HL-60/S4 (cell line): Measurements from ENCODE around the gene SLC9C2.
"Not testable (repeated sequence)": the region's sequence is repeated elsewhere in the genome, so short reads cannot be mapped to it uniquely, and the experiment has no call there.

Source experiments
- in situ Hi-C: fragments of 300-500 bp; cut with MboI; formaldehyde crosslinking; loops from 2 replicates; pipeline ENCODE4 v1.14.3; 2022; ENCODE audit warnings: low sequenced_read_pairs

The SLC9C2 gene

DNA sequence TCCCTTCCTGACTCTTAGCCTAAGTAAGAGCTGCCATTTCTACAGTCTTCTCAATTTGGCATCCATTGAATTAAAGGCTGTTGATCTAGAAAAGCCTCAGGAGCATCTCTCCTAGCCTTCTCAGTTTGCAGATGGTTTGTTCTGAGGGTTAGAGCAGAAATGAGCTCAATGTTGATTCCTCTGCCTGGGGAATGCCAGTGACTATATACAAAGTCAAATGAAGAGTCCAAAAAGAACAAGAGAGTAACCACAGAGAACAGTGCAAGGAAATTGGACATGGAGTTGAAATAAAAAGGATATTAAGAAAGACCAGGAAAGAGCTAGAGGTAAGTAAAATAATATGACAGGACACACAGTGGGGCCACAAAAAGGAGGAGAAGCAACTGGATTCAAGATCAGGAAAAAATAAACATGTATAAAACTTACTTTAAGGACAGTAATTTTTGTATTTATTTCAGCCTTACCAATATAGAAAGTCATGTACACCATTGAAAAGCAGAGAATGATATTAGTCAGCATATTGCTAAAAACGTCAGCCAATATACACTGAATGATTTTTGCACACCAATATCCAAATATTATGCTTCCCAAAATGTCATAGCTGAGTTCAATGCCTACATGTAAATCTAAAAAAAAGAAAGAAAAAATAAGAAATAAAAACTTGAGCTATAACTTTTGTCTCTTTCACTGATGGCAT, 21.3 kb downstream of the SLC9C2 start:
- in situ Hi-C loops, result no loop called here

DNA sequence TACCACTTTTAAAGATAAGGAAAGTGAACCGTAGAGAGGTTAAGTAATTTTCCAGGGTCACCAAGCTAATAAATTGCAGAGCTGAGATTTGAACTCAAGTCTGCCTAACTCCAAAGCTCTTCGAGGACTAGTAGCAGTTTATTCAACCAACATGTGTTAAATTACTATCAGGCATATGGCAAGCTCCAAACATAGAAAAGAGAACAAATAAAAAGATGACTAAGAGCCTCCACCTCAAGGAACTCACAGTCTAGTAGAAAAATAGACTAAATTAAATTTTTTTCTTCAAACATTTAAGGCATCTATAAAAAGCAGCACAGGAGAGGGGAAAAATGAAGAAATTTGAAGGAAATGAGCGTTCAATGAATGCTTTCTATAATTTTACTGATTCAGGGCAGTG, 22.2 kb downstream of the SLC9C2 start:
- in situ Hi-C loops, result no loop called here

DNA sequence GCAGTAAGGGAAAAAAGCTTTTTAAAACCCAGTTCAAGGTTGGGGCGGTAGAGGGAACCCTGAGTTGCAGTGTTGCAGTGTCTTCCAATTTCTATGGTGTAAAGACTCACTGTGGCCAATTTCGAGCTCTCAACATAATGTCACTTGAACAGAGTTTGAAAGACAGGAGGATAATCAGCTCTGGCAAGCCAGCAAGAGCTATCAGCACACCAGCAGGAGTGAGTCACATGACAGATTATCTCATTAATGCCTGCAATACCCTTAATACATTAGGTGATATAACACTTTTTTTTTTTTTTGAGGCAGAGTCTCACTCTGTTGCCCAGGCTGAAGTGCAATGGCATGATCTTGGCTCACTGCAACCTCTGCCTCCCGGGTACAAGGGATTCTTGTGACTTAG, 22.8 kb downstream of the SLC9C2 start:
- in situ Hi-C loops, result no loop called here

DNA sequence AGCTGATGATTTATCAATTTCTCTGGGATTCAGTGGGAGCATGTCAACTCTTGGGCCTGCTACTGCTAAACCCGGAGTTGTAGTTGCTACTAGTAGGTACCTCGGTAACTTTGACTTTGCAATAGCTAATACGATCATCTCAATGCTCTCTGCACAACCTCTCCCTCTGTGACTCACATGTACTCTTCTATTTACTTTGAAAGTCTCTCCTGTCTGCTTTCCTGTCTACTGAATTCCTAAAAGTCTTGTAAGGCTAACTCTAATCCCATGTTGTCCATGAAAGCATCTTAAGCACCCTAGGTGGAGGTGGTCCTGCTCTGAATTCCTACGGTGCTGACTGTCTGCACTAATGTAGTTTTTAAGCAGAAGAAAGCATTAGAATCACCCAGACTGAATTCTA, 29.3 kb downstream of the SLC9C2 start:
- in situ Hi-C loops, result no loop called here

DNA sequence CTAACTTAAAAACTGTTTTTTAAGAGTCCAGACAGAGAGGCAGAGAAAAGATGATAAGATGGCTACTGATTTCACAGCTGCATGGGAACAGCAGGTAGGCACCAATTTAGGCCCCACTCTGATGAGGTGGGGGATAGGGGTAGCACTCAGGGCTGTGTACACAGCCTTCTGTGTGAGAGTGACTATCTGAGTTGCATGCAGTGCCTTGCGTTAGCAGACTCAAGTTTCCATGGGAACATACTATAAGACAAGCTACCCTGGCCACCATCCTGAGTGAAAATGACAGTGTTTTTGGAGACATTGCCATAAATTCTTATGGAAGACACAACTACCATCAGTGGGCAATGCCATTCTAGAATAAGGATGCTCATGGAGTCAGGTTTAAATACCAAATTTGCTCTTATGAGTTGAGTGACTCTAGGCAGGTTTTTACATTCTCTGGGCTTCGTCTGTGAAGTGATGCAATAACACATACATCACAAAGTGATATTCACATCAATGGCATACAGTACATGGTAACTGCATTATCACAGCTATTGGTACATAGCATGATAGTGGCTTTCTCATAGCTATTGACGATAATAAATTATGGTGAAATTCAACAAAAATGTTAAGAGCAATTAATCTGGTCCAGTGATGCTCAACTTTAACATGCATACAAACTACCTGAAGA, 30.5 kb downstream of the SLC9C2 start:
- in situ Hi-C loops, result no loop called here

DNA sequence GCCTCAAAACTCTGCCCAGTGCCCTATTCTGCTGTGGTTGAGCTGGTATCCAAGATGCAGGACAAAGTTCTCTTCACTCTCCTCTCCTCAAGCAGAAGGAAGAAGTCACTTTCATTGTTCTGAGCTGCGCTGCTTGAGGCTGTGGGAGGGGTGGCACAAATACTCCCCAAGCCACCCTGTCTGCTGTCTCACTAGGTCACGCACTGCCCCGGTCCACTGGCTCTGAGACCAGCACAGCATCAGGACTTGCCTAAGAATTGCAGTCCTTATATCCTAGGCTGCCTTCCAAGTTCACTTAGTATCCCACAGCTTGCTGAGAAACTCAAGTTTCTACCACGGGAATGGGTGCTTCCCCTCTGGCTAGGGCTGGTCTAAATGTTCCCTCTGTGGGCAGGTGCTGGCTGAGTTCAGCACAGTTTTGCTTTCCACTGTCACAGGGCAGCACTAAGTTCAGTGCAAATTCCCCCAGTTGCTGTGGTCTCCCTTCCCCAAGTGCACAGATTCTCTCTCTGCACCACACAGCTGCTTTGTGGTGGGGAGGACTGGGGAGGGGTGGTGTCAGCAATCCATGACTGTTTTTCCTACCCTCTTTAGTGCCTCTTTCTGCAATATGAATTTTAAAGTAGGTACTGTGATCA, 32.4 kb downstream of the SLC9C2 start:
- in situ Hi-C loops, result no loop called here

DNA sequence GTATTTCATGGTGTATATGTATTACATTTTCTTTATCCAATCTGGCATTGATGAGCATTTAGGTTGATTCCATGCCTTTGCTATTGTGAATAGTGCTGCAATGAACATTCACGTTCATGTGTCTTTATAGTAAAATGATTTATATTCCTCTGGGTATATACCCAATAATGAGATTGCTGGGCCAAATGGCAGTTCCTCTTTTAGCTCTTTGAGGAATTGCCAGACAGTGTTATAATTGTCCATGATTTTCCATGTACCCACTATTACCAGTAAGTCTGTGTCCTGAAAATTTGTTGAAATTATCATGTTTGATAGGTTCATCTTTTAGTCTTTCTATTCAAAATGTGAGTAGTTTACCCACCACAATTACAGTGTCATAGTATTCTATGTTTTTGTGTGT, 34.4 kb downstream of the SLC9C2 start:
- in situ Hi-C loops, result no loop called here

DNA sequence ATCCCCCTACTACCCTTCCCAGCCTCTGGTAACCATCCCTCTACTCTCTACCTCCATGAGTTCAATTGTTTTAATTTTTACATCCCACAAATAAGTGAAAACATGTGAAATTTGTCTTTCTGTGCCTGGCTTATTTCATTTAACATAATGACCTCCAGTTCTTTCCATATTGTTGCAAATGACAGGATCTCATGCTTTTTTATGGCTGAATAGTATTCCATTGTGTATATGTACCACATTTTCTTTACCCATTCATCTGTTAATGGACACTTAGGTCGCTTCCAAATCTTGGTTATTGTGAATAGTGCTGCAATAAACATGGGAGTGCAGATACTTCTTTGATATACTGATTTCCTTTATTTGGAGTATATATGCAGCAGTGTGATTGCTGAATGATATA, 39.0 kb downstream of the SLC9C2 start:
- in situ Hi-C loops, result not testable (repeated sequence)

DNA sequence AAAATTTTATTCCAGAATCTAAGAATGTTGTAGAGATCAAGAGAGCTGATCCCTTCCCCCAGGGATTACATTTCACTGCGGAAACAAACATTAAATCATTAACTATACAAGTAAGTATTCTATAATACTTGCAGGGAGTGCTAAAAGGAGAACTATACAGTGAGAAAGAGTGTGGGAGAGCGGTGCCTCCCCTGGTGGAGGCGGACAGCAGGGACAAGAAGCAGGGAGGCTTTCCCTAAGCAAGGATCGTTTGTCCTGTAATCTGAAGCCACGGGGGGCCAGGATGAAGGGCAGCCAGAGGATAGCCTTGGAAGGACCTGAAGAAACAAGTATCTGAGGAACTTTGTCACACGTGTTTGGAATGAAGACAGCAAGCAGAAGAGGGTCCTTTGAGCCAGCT, 40.1 kb downstream of the SLC9C2 start:
- in situ Hi-C loops, result no loop called here

DNA sequence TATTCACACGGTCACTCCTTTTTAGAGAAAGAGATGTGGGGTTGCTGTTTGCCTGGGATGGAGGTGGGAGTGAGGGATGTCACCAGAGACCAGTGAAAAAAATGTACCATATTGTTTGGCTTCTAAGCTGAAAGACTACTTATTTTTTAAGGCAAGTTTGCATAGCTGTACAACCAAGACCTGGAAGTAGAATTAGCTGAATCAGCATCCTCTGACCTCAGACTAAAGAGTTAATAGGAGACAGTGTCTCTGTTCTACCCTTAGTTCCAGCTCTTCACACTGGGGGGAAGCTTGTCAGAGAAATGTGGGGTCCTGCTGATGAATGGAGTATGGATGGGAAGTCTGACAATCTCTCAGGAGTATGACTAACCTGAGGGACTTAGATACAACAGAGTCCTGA, 41.6 kb downstream of the SLC9C2 start:
- in situ Hi-C loops, result no loop called here

DNA sequence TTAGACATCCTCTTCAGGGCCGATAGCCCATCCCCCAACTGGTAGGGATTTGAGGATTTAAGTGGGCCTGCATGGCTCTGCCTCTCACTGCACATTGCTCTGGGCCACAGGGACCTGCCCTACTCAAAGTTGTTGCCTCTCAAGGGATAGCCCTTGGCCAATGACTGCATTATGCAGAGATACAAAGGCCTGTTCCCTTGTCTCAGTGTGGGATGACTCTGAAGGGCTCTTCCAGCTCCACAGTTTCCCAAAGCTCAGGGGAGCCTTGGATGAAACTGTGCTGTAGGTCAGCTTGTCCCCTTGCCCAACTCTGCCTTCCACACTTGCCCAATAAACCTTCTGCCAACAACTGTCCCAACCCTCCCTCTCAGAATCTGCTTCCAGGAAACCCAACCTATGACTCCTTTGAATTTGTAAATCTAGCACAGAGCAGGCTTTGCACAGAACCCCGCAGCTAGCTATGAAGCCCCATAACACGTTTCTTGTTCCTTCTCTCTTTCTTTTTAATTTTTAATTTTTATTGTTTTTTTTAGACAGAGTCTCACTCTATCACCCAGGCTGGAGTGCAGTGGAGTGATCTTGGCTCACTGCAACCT, 42.5 kb downstream of the SLC9C2 start:
- in situ Hi-C loops, result no loop called here

DNA sequence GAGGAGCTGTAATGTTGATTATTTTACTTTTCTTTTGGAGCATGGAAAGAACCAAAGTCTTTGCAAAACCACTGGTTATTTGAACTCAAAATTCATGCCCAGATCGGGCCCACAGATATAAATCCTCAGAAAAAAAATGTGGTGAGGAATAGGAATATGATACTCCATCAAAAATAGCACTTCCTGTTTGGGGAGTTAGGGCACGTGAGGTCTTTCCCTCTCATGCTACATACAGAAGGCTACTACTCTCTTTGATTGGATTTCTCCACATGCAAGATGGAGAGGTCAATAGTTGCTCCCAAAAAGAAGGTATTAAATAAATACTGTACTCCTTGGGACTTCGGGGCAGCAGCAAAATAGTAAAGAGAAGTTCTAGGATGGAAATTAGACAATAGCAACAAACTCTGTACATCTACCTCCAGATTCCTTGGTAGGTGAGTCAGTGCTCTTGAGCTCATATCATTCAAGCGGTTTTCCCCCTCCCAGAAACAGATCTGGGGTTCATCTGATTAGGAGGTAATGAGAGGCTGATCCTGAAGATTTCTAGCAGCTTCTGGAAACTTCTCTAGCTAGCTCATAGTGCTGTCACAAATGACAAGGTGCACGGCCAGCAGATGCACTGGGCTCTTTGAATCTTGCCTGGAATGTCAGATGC, 47.1 kb downstream of the SLC9C2 start:
- in situ Hi-C loops, result no loop called here

DNA sequence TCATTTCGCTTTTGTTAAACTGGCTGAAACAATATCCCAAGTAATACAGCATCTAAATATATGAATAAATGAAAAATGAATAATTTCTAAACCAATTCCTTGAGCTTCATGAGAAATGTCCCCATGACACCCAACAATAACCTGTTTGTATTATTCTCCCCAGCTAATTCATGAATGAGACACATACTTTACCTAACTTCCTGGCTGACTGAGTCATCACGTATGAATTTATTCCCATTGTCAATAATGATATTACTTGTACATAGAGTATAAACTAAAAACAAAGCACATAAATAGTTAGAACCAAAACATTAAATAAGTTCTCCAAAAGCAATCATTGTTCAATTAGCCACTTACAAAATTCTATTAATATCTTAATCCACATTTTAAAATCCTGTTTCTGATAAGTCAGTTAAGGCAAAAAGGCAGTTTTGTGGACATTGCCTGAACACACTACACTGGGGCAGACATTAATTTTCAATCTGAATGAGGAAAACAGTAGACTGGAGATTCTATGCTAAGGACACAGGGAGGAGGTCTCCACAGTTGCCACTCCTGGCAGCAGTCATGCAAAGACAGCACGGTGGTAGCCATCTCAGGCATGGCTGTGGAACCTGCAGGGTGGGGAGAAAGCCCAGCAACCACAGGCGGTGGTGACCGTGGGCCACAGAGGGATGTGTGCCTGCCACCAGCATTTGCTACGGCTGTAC, 48.2 kb downstream of the SLC9C2 start:
- in situ Hi-C loops, result no loop called here

DNA sequence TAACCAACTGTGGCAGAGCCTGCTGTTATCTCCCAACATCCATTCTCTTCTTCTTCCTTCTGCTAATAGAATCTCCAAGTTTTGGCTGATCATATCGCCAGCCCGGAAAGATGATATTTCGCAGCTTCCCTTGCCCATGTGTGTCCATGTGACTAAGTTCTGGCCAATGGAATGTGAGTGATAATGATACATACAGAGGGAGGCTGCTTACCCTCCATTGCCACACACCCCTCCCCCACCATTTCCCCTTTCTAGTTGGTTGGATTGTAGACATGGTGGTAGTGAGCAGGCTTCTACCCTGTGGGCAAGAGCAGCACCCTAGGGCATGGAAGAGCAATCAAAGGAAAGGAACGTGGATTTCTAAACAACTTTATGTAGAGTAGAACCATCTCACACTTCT, 48.8 kb downstream of the SLC9C2 start:
- in situ Hi-C loops, result no loop called here

DNA sequence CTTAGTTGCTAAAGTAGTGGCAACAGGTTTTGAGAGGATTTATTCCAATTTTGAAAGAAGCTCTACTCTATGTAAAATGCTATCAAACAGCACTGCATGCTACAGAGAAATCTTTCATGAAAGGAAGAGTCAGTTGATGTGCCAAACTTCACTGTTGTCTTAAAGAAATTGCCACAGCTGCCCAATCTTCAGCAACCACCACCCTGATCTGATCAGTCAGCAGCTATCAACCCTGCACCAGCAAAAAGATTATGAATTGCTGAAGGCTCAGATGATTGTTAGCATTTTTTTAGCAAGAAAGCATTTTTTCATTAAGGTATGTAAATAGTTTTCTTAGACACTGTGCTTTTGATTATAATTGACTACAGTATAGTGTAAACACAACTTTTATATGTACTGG, 49.6 kb downstream of the SLC9C2 start:
- in situ Hi-C loops, result no loop called here

DNA sequence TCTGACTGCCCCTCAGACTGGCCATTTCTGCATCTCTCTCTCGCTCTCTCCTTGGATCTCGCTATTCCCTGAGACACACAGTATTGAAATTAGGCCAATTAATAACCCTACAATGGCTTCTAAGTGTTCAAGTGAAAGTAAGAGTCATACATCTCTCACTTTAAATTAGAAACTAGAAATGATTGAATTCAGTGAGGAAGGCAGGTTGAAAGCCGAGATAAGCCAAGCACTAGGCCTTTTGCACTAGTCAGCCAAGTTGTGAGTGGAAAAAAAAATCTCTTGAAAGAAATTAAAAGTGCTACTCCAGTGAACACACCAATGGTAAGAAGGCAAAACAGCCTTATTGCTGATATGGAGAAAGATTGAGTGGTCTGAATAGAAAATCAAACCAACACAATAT, 51.2 kb downstream of the SLC9C2 start:
- in situ Hi-C loops, result no loop called here

DNA sequence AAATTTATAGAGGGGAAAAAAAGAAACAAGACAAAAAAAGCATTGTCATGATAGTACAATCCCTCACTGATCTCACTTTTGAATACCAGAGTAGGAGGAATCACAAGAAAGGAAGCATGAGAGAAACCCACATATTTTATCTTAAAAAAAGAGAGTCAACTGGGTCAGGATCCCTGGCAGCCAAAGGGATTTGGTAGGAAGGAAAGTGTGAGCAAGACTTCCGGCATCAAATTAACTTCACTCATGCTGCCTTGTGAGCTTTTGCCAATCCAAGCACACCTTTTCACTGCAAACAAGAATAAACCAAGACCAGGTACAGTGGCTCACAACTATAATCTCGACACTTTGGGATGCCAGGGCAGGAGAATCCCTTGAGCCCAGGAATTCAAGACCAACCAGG, 53.1 kb downstream of the SLC9C2 start:
- in situ Hi-C loops, result no loop called here

DNA sequence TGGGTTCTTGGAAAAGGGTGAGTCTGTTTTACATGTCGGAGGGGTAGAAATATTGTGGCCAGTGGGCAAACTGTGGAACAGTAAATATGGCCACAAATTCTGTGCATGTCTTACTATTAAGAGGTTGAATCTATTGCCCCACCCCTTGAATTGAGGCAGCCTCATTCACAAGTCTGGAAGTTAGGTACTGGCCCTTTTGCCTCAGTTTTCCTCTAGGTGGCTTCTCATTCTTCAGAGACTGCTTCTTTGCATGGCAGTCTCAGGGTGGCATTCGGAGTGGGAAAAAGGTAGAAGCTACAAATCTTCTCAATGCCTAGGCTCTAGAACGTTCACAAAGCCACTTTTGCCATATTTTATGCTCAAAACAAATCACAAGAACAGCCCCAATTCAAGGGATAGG, 57.2 kb downstream of the SLC9C2 start:
- in situ Hi-C loops, result no loop called here

DNA sequence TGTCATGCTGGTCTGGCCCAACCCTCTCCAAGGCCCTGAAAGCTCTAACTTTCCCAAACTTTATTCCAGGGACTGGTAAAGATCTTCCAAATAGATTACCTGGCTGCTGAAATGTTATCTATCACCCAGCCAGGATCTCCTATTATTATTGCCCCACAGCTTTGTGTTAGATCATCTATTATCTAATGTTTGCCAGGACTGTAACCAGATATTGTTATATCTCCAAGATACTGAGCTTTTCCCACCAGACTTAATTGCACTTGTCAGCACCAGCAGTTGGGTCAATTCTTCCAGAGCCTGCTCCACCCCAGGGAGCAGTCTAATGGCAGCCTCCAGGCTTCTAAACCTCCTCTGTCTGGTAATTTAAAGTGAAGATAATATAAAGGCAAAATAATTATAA, 66.6 kb downstream of the SLC9C2 start:
- in situ Hi-C loops, result no loop called here

DNA sequence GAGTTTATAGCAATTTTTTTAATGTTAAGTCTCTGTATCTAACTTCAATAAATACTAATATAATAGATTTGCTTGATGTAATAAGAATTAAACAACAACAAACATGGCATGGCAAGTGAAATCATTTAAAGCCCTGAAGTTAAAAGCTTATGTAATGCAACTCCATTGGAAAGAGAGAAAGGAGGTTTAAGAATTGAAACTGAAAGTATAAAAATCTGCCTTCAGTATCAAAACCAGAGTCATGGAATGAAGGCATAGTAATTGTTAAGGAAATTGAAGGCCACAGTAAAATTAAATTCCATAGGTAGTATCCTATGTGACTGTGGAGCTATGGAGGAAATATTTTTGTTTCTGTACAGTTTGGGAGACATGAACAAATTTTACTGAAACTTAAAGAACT, 70.6 kb downstream of the SLC9C2 start:
- in situ Hi-C loops, result no loop called here
